ENCODE results near the gene JHY. TPM values are rescaled to one million over a fixed set of nuclear protein-coding genes. Genes with fewer than 3 reads are reported as not detected.

JHY gene
- total and polyA plus RNA-seq, 2 donors (not counting 1 experiment from before 2014, with no cell fraction given): 2.3 to 5.1 TPM

- no peaks in the 10 kb centered on the region for H3K9me3 ChIP-seq (ENCODE audit: control extremely low read depth in 1 of 3, control insufficient read depth in 2 of 3, insufficient read depth in 1 of 3, low read length in 2 of 3)
- CTCF ChIA-PET: no interaction called here
- no peaks in the 10 kb centered on the region for H3K4me1 ChIP-seq (ENCODE audit: control insufficient read depth in 2 of 2, insufficient read depth in 2 of 2, low read length in 2 of 2)
- no peak overlapping the region for H3K27ac ChIP-seq (ENCODE audit: low read length in 2 of 2)
- H3K4me1 Mint-ChIP-seq: no peaks in the 10 kb centered on the region
- H3K9me3 Mint-ChIP-seq (ENCODE audit: insufficient read depth): no peaks in the 10 kb centered on the region
- H3K79me2 ChIP-seq (ENCODE audit: control insufficient read depth, insufficient read depth, low read length): no peaks in the 10 kb centered on the region
- WGBS (ENCODE audit: insufficient coverage): 100% methylated on average over 4 of the region's 9 CpGs
- intact Hi-C loops (cut with micrococcal nuclease): no loop called here
- no peak overlapping the region for H3K9ac ChIP-seq (ENCODE audit: low read length)
- no peaks in the 10 kb centered on the region for H4K20me1 ChIP-seq (ENCODE audit: control insufficient read depth, insufficient read depth, low read length, poor library complexity, severe bottlenecking)
- H3K27ac Mint-ChIP-seq: no peak overlapping the region
- DNase-seq: no peak
- H3K36me3 ChIP-seq (replicated peaks in 1 of 2; ENCODE audit: control extremely low read depth in 1 of 2, control insufficient read depth in 1 of 2, extremely low read depth in 1 of 2, insufficient read depth in 2 of 2, low read length in 1 of 2): no peaks in the 10 kb centered on the region
- ATAC-seq (ENCODE audit: low read depth): no peak
- H3K4me3 ChIP-seq (ENCODE audit: control extremely low read depth in 1 of 5, extremely low read depth in 1 of 5, insufficient read depth in 1 of 5, low read depth in 2 of 5, low read length in 4 of 5): no peak overlapping the region
- POLR2A ChIA-PET: no interaction called here
- H2AFZ ChIP-seq (ENCODE audit: insufficient read depth, low read depth, low read length, poor library complexity, severe bottlenecking): no peak overlapping the region
- no peaks in the 10 kb centered on the region for H3K27me3 Mint-ChIP-seq
- no peaks in the 10 kb centered on the region for H3K27me3 ChIP-seq (replicated peaks in 1 of 4; ENCODE audit: control extremely low read depth in 1 of 4, control insufficient read depth in 3 of 4, insufficient read depth in 4 of 4, low read length in 3 of 4)
- H3K4me2 ChIP-seq (replicated peaks; ENCODE audit: low read depth, low read length, poor library complexity, severe bottlenecking): no peak overlapping the region
- no peak overlapping the region for H3K4me3 Mint-ChIP-seq
- TF ChIP-seq EZH2 (IDR thresholded peaks at IDR 0.05; ENCODE audit: borderline replicate concordance, insufficient read depth, low read depth, low read length, poor library complexity, severe bottlenecking) (no peak), CTCF (IDR thresholded peaks at IDR 0.05) (no peak)
These were observed 18.1 kb downstream of the JHY start for GRCh38 chr11:122900587-122901202.

GRCh38 chr11:122902951-122903350 lies 20.4 kb downstream of the JHY start:
- no peak overlapping the region for H3K27ac Mint-ChIP-seq
- Histone ChIP-seq H4K20me1 (ENCODE audit: control insufficient read depth, insufficient read depth, low read length, poor library complexity, severe bottlenecking) (no peaks in the 10 kb centered on the region), H3K4me1 (ENCODE audit: control insufficient read depth in 2 of 2, insufficient read depth in 2 of 2, low read length in 2 of 2) (no peaks in the 10 kb centered on the region), H3K27me3 (replicated peaks in 1 of 4; ENCODE audit: control extremely low read depth in 1 of 4, control insufficient read depth in 3 of 4, insufficient read depth in 4 of 4, low read length in 3 of 4) (no peaks in the 10 kb centered on the region), H3K9ac (ENCODE audit: low read length) (no peak overlapping the region), H3K4me2 (replicated peaks; ENCODE audit: low read depth, low read length, poor library complexity, severe bottlenecking) (no peak overlapping the region), H3K4me3 (ENCODE audit: control extremely low read depth in 1 of 5, extremely low read depth in 1 of 5, insufficient read depth in 1 of 5, low read depth in 2 of 5, low read length in 4 of 5) (no peak overlapping the region), H3K9me3 (ENCODE audit: control extremely low read depth in 1 of 3, control insufficient read depth in 2 of 3, insufficient read depth in 1 of 3, low read length in 2 of 3) (no peaks in the 10 kb centered on the region), H3K79me2 (ENCODE audit: control insufficient read depth, insufficient read depth, low read length) (no peaks in the 10 kb centered on the region), H3K36me3 (replicated peaks in 1 of 2; ENCODE audit: control extremely low read depth in 1 of 2, control insufficient read depth in 1 of 2, extremely low read depth in 1 of 2, insufficient read depth in 2 of 2, low read length in 1 of 2) (no peaks in the 10 kb centered on the region), H3K27ac (ENCODE audit: low read length in 2 of 2) (no peak overlapping the region), H2AFZ (ENCODE audit: insufficient read depth, low read depth, low read length, poor library complexity, severe bottlenecking) (no peak overlapping the region)
- no peaks in the 10 kb centered on the region for H3K27me3 Mint-ChIP-seq
- ChIA-PET CTCF (interaction anchor here (1.1 kb wide), 1 partner anchor 39 kb away, joined by 3 read pairs; no protein-coding TSS in a partner anchor), POLR2A (no interaction called here)
- intact Hi-C loops (cut with micrococcal nuclease): no loop called here
- ATAC-seq (ENCODE audit: low read depth): no peak
- DNase-seq: no peak
- H3K4me1 Mint-ChIP-seq: no peaks in the 10 kb centered on the region
- H3K4me3 Mint-ChIP-seq: no peak overlapping the region
- WGBS (ENCODE audit: insufficient coverage): no CpG with 5 or more reads among the region's 4 CpGs
- TF ChIP-seq EZH2 (IDR thresholded peaks at IDR 0.05; ENCODE audit: borderline replicate concordance, insufficient read depth, low read depth, low read length, poor library complexity, severe bottlenecking) (no peak), CTCF (IDR thresholded peaks at IDR 0.05) (no peak)
- H3K9me3 Mint-ChIP-seq (ENCODE audit: insufficient read depth): no peaks in the 10 kb centered on the region

Data from B cell (primary cell).